ENCODE measurements around the gene AZIN2. TPM values are rescaled to one million over a fixed set of nuclear protein-coding genes. Genes with fewer than 3 reads are reported as not detected.

The AZIN2 gene
- total and polyA plus RNA-seq, 2 donors from 2014 or later: 4.9 to 7.5 TPM

GRCh38 chr1:33137800-33138199 lies 56.8 kb downstream of the AZIN2 start:
- no peaks in the 10 kb centered on the region for H3K27me3 ChIP-seq (ENCODE audit: control insufficient read depth, insufficient read depth, low read length)
- no peak overlapping the region for H3K9ac ChIP-seq (ENCODE audit: low read length in 3 of 3)
- H3K4me1 ChIP-seq (ENCODE audit: control insufficient read depth in 2 of 3, insufficient read depth in 2 of 3, low read depth in 1 of 3, low read length in 3 of 3): peaks cover 0 to 7% (median 0%) of the 10 kb centered on the region in 3 donors
- TF ChIP-seq CTCF (IDR thresholded peaks at IDR 0.05; ENCODE audit: borderline replicate concordance, extremely low read depth, insufficient read depth): peak; percentile 18
- no peaks in the 10 kb centered on the region for H3K36me3 ChIP-seq (ENCODE audit: control insufficient read depth in 2 of 3, insufficient read depth in 3 of 3, low read length in 3 of 3)
- no peak overlapping the region for H3K27ac ChIP-seq (ENCODE audit: low read depth in 2 of 2, low read length in 2 of 2)
- H3K4me3 ChIP-seq (ENCODE audit: low read length in 3 of 3): no peak overlapping the region
- FAIRE-seq (no peak), DNase-seq (peak; percentile 72 to 82 (median 78))
- no peaks in the 10 kb centered on the region for H3K9me3 ChIP-seq (ENCODE audit: control insufficient read depth in 2 of 3, insufficient read depth in 1 of 3, low read length in 3 of 3)
- intact Hi-C loops (cut with DNase I): no loop called here

GRCh38 chr1:33140153-33141149 lies 59.5 kb downstream of the AZIN2 start:
- DNase-seq (peak in 1 of 5 donors; percentile 55), FAIRE-seq (no peak)
- Histone ChIP-seq H3K27me3 (ENCODE audit: control insufficient read depth, insufficient read depth, low read length) (no peaks in the 10 kb centered on the region), H3K4me3 (ENCODE audit: low read length in 3 of 3) (no peak overlapping the region), H3K9me3 (ENCODE audit: control insufficient read depth in 2 of 3, insufficient read depth in 1 of 3, low read length in 3 of 3) (no peaks in the 10 kb centered on the region), H3K27ac (ENCODE audit: low read depth in 2 of 2, low read length in 2 of 2) (no peak overlapping the region), H3K4me1 (ENCODE audit: control insufficient read depth in 2 of 3, insufficient read depth in 2 of 3, low read depth in 1 of 3, low read length in 3 of 3) (peaks cover 0 to 2% (median 0%) of the 10 kb centered on the region in 3 donors), H3K36me3 (ENCODE audit: control insufficient read depth in 2 of 3, insufficient read depth in 3 of 3, low read length in 3 of 3) (no peaks in the 10 kb centered on the region), H3K9ac (ENCODE audit: low read length in 3 of 3) (no peak overlapping the region)
- no peak for TF ChIP-seq CTCF (IDR thresholded peaks at IDR 0.05; ENCODE audit: borderline replicate concordance, extremely low read depth, insufficient read depth)
- intact Hi-C loops (cut with DNase I): no loop called here

GRCh38 chr1:33141216-33141615 lies 60.3 kb downstream of the AZIN2 start:
- DNase-seq (no peak), FAIRE-seq (no peak)
- H3K27ac ChIP-seq (ENCODE audit: low read depth in 2 of 2, low read length in 2 of 2): no peak overlapping the region
- no peaks in the 10 kb centered on the region for H3K36me3 ChIP-seq (ENCODE audit: control insufficient read depth in 2 of 3, insufficient read depth in 3 of 3, low read length in 3 of 3)
- TF ChIP-seq CTCF (IDR thresholded peaks at IDR 0.05; ENCODE audit: borderline replicate concordance, extremely low read depth, insufficient read depth): no peak
- intact Hi-C loops (cut with DNase I): no loop called here
- H3K27me3 ChIP-seq (ENCODE audit: control insufficient read depth, insufficient read depth, low read length): no peaks in the 10 kb centered on the region
- no peaks in the 10 kb centered on the region for H3K9me3 ChIP-seq (ENCODE audit: control insufficient read depth in 2 of 3, insufficient read depth in 1 of 3, low read length in 3 of 3)
- H3K9ac ChIP-seq (ENCODE audit: low read length in 3 of 3): no peak overlapping the region
- H3K4me3 ChIP-seq (ENCODE audit: low read length in 3 of 3): no peak overlapping the region
- peaks cover 0 to 2% (median 0%) of the 10 kb centered on the region in 3 donors for H3K4me1 ChIP-seq (ENCODE audit: control insufficient read depth in 2 of 3, insufficient read depth in 2 of 3, low read depth in 1 of 3, low read length in 3 of 3)
